Peyer's patch (tissue), 4 donors: Measurements from ENCODE around the gene HS3ST1.
"Not testable (repeated sequence)": the region's sequence is repeated elsewhere in the genome, so short reads cannot be mapped to it uniquely, and the experiment has no call there.

Experiments used
- POLR2A ChIP-seq, 2 donors: fragments of 450-650 bp; IDR thresholded peaks; one replicate each; pipeline ENCODE4 v1.5.1; 2017; ENCODE audit warnings: antibody characterized with exemption in 2 of 2, mild to moderate bottlenecking in 2 of 2, moderate library complexity in 2 of 2
- TF ChIP-seq, protein P1 (sequence below), 6 experiments: fragments of 450-650 bp in 4 of 6; fragments of 200-600 bp in 2 of 6; sonication (generic) in 1 of 6; IDR thresholded peaks; one replicate each; pipeline ENCODE4 v1.5.1; 2017 to 2019; ENCODE audit warnings: antibody characterized with exemption in 6 of 6, mild to moderate bottlenecking in 3 of 6, moderate library complexity in 1 of 6

DNA sequence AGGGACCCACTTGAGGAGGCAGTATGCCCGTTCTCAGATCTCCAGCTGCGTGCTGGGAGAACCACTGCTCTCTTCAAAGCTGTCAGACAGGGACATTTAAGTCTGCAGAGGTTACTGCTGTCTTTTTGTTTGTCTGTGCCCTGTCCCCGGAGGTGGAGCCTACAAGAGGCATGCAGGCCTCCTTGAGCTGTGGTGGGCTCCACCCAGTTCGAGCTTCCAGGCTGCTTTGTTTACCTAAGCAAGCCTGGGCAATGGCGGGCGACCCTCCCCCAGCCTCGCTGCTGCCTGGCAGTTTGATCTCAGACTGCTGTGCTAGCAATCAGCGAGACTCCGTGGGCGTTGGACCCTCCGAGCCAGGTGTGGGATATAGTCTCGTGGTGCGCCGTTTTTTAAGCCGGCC is 44.6 kb downstream of the HS3ST1 start:
- not testable (repeated sequence) for TF ChIP-seq POLR2A (IDR thresholded peaks at IDR 0.05)
- TF ChIP-seq, protein P1, sequence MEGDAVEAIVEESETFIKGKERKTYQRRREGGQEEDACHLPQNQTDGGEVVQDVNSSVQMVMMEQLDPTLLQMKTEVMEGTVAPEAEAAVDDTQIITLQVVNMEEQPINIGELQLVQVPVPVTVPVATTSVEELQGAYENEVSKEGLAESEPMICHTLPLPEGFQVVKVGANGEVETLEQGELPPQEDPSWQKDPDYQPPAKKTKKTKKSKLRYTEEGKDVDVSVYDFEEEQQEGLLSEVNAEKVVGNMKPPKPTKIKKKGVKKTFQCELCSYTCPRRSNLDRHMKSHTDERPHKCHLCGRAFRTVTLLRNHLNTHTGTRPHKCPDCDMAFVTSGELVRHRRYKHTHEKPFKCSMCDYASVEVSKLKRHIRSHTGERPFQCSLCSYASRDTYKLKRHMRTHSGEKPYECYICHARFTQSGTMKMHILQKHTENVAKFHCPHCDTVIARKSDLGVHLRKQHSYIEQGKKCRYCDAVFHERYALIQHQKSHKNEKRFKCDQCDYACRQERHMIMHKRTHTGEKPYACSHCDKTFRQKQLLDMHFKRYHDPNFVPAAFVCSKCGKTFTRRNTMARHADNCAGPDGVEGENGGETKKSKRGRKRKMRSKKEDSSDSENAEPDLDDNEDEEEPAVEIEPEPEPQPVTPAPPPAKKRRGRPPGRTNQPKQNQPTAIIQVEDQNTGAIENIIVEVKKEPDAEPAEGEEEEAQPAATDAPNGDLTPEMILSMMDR (IDR thresholded peaks at IDR 0.05) = not testable (repeated sequence)
